GM21825 (cell line): Measurements from ENCODE around the gene PUM1.
"Not testable (repeated sequence)": the region's sequence is repeated elsewhere in the genome, so short reads cannot be mapped to it uniquely, and the experiment has no call there.

Source experiments
- ATAC-seq: cut with Tn5 transposase; IDR thresholded peaks from one replicate; pipeline ENCODE4 v1.9.1; 2021; ENCODE audit warnings: mild to moderate bottlenecking, moderate library complexity; ENCODE audit not compliant: unreplicated experiment

PUM1 gene

GRCh38 chr1:30997463-30998057 lies 68.0 kb downstream of the PUM1 start:
- no peak for ATAC-seq

GRCh38 chr1:30995990-30996612 lies 69.4 kb downstream of the PUM1 start:
- ATAC-seq = no peak

DNA sequence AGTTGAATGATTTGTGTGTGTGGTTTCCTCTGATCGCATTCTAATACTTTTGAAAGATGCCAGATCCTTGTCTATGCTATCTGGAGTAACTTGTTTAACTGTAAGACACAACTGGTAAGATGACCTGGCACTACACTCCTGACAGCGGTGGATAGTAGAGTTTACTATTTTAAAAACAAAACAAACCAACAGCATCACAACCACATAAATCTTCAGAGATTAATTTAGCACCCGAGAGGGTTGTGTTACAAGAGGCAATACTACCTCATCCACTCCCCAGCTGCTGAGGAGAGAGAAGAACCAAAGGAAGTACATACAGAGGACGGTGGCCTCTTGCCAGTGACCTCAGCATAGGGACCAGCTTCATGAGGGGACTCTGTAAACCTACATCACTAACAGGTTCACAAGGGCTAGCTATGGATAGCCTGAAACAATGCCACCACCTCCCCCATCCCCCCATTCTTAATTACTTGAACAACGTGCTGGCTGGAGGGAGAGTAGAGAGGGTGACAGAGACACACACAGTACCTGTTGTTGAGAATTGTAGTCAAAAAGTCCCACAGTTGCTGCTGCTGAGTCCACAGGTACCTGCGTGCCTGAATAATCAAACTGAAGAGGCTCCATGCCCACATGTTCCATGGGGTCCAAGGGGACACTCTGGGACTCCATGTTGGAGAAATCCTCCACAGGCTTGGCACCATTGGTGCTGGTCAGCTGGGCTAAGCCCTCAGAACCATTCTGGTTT lies 73.5 kb downstream of the PUM1 start:
- ATAC-seq = no peak

- no peak for ATAC-seq
These were observed 74.9 kb downstream of the PUM1 start for GRCh38 chr1:30990591-30990990.

DNA sequence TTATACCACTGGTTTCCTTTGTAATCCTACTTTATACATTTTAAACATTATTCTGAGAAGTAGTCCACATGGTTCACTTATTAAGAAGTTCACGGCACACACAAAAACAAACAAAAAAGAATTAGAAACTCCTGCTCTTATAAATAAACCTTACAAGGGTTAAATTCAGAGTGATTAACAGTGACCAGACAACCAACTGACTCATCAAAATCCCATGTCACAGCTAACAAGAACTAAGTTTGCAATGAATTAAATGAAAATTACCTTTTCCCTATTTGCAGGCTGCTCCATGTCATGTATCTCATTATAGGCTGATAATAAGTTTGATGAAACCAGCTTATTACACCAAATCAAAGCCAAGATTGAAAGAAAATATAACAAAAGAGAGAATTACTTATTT lies 77.5 kb downstream of the PUM1 start:
- no peak for ATAC-seq

DNA sequence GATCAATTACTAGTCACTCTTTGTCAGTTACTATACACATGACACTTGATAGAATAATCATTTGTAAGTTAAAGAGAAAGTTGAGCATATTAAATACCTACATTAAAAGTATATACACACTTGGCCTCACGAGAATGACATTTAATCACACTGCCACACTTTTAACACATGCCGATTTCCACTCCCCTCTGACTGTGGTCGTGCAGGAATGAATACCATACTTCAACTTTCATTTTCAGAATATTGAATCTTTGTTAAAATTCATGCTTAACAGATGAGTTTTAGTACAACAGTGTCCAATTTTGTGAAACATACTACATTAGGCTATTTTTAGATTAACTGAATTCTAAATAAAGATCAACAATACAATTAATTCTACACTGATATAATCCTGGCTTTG lies 78.8 kb downstream of the PUM1 start:
- ATAC-seq = no peak

DNA sequence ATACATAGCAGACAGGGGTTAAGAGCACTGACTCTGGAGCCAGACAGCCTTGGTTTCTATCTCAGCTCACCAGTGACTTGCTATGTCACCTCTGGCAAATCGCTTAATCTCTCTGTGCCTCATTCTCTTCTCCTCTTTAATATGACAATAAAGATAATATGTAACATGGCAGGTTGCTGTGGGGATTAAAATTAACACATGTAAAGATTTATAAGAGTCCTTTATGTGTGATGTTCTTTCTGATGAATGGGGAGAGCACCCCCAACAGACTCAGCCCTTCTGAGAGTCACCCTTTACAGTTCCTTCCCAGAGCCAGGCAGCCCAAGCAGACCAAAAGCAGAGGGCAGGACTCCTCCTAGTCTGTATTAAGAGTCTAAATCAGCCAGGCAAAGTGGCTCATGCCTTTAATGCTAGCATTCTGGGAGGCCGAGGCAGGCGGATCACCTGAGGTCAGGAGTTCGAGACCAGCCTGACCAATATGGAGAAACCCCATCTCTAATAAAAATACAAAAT lies 80.5 kb downstream of the PUM1 start:
- no peak for ATAC-seq

DNA sequence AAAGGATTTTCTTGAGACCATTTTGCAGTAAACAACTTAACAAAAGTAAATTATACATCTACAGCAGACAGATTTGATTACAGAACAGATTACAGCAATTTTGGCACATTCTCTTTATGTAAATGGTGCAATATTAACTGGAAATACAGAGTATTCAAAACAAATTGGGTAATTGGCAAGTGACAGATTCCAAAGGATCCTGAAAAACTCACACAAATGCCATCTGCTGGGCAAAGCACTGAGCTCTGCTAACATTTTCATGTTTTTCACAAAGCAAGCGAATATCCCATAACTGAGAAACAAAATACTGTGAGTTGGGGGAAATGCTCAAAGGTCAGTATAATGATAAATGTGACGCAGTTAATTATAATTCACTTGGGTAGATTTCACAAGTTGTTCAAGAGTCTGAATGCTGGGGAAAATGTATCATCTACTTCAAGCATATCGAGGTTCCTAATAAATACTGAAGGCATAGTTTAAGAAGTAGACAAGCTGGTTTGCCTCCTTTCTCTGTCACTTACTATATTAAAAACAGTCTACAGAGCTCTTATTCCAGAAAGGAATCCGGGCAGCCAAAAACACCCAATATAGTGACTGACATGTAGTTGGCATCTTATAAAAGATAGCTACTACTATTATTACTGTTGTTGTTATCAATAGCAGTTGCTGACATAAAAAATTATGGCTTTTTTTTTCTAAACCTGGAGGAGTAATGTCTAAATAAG lies 81.2 kb downstream of the PUM1 start:
- ATAC-seq = no peak

DNA sequence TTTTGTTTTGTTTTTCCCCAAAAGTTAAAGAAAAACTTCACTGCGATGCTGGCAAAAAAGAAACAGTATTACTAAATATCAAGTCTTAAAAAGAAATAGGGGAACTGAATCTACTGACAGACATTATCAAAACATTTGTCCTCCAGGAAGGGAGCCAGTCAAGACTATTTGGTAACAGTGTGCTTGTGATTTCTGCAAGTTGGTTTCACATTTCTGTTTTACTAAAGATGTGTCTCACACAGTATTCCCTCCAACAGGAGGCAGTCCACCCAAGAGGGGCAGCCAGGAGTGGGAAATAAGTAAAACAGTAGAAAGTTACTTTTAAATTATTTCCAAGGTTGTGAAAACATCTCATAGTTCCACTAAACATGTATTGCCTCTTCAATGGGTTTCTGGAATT lies 82.6 kb downstream of the PUM1 start:
- no peak for ATAC-seq

GRCh38 chr1:30982431-30982830 lies 83.1 kb downstream of the PUM1 start:
- ATAC-seq = no peak

- no peak for ATAC-seq
These were observed 84.3 kb downstream of the PUM1 start for GRCh38 chr1:30981172-30981571.

- ATAC-seq = no peak
These were observed 88.0 kb downstream of the PUM1 start for GRCh38 chr1:30977511-30977910.

DNA sequence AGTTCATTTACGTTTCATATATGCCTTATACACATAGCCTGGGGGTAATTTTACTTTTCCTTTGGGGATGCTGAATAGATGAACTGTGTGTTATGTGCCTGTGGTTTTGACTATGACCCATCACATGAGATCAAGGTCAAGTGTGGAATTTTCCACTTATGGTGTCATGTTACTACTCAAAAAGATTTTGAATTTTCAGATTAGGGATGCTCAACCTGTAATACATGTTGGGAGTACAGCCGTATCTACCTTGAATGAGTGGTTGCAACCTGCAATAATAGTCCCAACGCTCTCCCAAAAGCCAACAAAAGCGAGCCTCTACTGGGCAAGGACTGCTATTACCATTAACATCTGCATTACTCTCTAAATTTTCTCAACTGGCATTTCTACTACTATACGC lies 88.4 kb downstream of the PUM1 start:
- no peak for ATAC-seq

DNA sequence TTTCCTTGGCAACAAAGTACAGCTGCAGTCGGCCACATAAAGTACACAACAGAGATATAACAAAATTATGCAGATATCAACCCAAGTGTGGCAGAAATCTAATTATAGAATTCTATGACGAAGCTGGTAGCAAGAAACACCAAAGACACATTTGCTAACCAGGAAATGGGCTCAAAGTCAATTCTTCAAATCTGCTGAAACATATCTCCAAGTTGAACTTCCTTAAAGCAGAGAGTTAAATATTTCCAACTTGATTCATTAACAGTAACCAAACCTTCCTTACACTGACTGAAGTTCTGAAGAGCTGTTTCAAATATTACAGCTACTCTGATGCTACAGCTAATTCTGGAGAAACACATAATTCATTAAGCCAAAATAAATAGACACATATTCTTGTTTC lies 89.4 kb downstream of the PUM1 start:
- ATAC-seq = no peak

GRCh38 chr1:30975217-30975616 lies 90.3 kb downstream of the PUM1 start:
- ATAC-seq = no peak

DNA sequence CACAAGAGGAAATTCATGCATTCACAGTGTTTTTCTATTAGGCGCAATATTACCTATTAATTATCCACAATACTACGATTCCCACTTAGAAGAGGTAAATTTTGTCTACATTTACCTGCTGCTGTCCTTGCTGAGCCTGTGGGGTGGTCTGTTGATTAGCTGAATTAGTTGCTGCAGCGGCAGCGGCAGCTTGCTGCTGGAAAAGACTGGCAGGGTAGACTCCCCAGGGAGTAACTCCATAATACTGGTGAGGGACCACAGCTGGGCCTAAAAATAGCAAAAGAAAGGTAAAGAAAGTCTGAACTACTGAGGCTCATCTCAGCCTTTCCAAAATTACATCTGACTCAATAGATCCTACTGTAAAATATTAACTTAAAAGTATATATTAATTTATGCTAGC lies 91.0 kb downstream of the PUM1 start:
- ATAC-seq = no peak

GRCh38 chr1:30972349-30972748 lies 93.2 kb downstream of the PUM1 start:
- not testable (repeated sequence) for ATAC-seq

DNA sequence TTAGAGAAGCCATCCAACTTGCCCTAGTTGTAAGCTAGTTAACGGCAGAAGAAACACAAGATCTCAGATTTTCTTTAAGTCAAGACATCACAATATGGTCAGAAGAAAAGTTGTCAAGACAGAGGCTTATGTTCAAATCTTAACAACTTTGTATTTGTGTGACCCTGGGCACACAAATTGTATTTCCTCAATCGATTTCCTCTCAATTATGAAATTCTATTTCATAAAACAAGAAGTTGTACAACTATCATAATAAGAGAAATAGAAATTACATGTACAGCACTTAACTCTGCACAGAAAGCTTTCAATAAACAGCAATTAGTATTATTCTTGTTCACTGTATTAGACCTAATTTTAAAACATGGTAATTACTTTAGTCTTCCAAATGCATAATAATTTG lies 94.0 kb downstream of the PUM1 start:
- ATAC-seq = no peak

DNA sequence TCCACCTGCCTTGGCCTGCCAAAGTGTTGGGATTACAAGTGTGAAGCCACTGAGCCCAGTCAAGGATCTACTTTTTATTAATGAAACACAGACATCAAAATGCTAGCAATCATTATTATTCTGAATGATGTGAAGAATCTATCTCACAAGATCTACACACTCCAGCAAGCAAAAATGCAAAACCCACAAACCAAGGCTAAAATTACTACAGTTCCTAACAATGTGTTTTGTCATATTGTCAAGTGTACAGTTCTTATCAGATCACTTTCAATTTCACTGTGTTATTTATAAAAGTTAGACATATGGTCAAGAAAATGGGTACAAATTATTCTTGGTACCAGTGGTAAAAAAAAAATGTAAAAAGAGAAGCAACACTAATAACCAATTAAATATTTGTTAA lies 95.6 kb downstream of the PUM1 start:
- ATAC-seq = no peak

GRCh38 chr1:30968220-30968971 lies 97.1 kb downstream of the PUM1 start:
- ATAC-seq = no peak
